Neural cell (in vitro differentiated cells): Measurements from ENCODE around the gene MOB2. TPM values are rescaled to one million over a fixed set of nuclear protein-coding genes. Genes with fewer than 3 reads are reported as not detected.

Experiments
- H2AFZ ChIP-seq: fragments of 200-600, 300-800 bp; sonication (generic), shearing (Covaris generic); 2 replicates; pipeline ENCODE4 v1.6.0; 2014; ENCODE audit warnings: low read depth, mild to moderate bottlenecking, antibody characterized with exemption, low read length, moderate library complexity
- H3F3A ChIP-seq: fragments of 200-600 bp; shearing (Covaris generic); 2 replicates; pipeline ENCODE4 v1.6.1; 2016; ENCODE audit warnings: mild to moderate bottlenecking, moderate library complexity, mixed read lengths, antibody characterized with exemption, low read length; ENCODE audit not compliant: insufficient read depth, poor library complexity, severe bottlenecking
- H3K27ac ChIP-seq: fragments of 200-600, 300-800 bp; sonication (generic), shearing (Covaris generic); 2 replicates; pipeline ENCODE4 v1.5.1; 2014; ENCODE audit warnings: mild to moderate bottlenecking, low read length, moderate library complexity
- H3K27me3 ChIP-seq: fragments of 300-800, 200-600 bp; sonication (generic), shearing (Covaris generic); 2 replicates; pipeline ENCODE4 v1.6.0; 2014; ENCODE audit warnings: mild to moderate bottlenecking, low read depth, low read length, moderate library complexity; ENCODE audit not compliant: insufficient read depth
- H3K36me3 ChIP-seq: fragments of 300-800, 200-600 bp; sonication (generic), shearing (Covaris generic); 2 replicates; pipeline ENCODE4 v1.5.1; 2014; ENCODE audit warnings: mild to moderate bottlenecking, antibody characterized with exemption, low read length, moderate library complexity; ENCODE audit not compliant: insufficient read depth
- H3K4me2 ChIP-seq: fragments of 300-800, 200-600 bp; sonication (generic), shearing (Covaris generic); 2 replicates; pipeline ENCODE4 v1.6.0; 2014; ENCODE audit warnings: mild to moderate bottlenecking, low read length
- H3K4me3 ChIP-seq: fragments of 300-800, 200-600 bp; sonication (generic), shearing (Covaris generic); 2 replicates; pipeline ENCODE4 v1.5.1; 2014; ENCODE audit warnings: mild to moderate bottlenecking, low read length, moderate library complexity
- H3K79me2 ChIP-seq: fragments of 200-600 bp; shearing (Covaris generic); replicated peaks from 2 replicates; pipeline ENCODE4 v1.6.0; 2014; ENCODE audit warnings: mild to moderate bottlenecking, low read length, moderate library complexity; ENCODE audit not compliant: insufficient read depth
- H3K9ac ChIP-seq: fragments of 300-800, 200-600 bp; sonication (generic), shearing (Covaris generic); 2 replicates; pipeline ENCODE4 v1.6.1; 2016; ENCODE audit warnings: mild to moderate bottlenecking, low read length, mixed read lengths
- H3K9me2 ChIP-seq: fragments of 200-600 bp; shearing (Covaris generic); 2 replicates; pipeline ENCODE4 v1.6.1; 2016; ENCODE audit warnings: mild to moderate bottlenecking, low read length, mixed read lengths; ENCODE audit not compliant: insufficient read depth
- H3K9me3 ChIP-seq: fragments of 200-600, 300-800 bp; sonication (generic), shearing (Covaris generic); 2 replicates; pipeline ENCODE4 v1.6.1; 2016; ENCODE audit warnings: mild to moderate bottlenecking, mixed run types, low read length, moderate library complexity, mixed read lengths
- H4K20me1 ChIP-seq: fragments of 200-600 bp; shearing (Covaris generic); 2 replicates; pipeline ENCODE4 v1.6.1; 2016; ENCODE audit warnings: mild to moderate bottlenecking, mixed run types; ENCODE audit not compliant: insufficient read depth
- CTCF ChIP-seq: fragments of 450-650 bp; IDR thresholded peaks from 2 replicates; pipeline ENCODE4 v1.5.1; 2014; ENCODE audit warnings: antibody characterized with exemption, mild to moderate bottlenecking, moderate library complexity; ENCODE audit not compliant: poor library complexity, severe bottlenecking
- EP300 ChIP-seq: fragments of 450-650 bp; conservative IDR thresholded peaks from 2 replicates; pipeline ENCODE4 v1.6.1; 2014; ENCODE audit warnings: antibody characterized with exemption, mild to moderate bottlenecking, moderate library complexity; ENCODE audit not compliant: poor library complexity, severe bottlenecking
- EZH2 ChIP-seq: fragments of 200-600, 300-800 bp; shearing (Covaris generic), sonication (generic); IDR thresholded peaks from 2 replicates; pipeline ENCODE4 v1.6.1; 2014; ENCODE audit warnings: antibody characterized with exemption, low read length, borderline replicate concordance, mild to moderate bottlenecking; ENCODE audit not compliant: insufficient read depth, poor library complexity, severe bottlenecking
- MXI1 ChIP-seq: fragments of 450-650 bp; conservative IDR thresholded peaks from 2 replicates; pipeline ENCODE4 v1.6.1; 2014; ENCODE audit warnings: antibody characterized with exemption, mild to moderate bottlenecking; ENCODE audit not compliant: poor library complexity, severe bottlenecking
- POLR2AphosphoS5 ChIP-seq: IDR thresholded peaks from 2 replicates; pipeline ENCODE4 v1.6.1; 2012
- RAD21 ChIP-seq: fragments of 450-650 bp; conservative IDR thresholded peaks from 2 replicates; pipeline ENCODE4 v1.6.1; 2014; ENCODE audit warnings: antibody characterized with exemption, mild to moderate bottlenecking, moderate library complexity
- REST ChIP-seq: IDR thresholded peaks from 2 replicates; pipeline ENCODE4 v1.6.1; 2012; ENCODE audit warnings: borderline replicate concordance
- SMC3 ChIP-seq: fragments of 450-650 bp; conservative IDR thresholded peaks from 2 replicates; pipeline ENCODE4 v1.6.1; 2014; ENCODE audit warnings: antibody characterized with exemption, mild to moderate bottlenecking, moderate library complexity; ENCODE audit not compliant: poor library complexity
- TAF1 ChIP-seq: IDR thresholded peaks from 2 replicates; pipeline ENCODE4 v1.6.1; 2012; ENCODE audit warnings: low read depth
- polyA plus RNA-seq: library from polyadenylated mRNA; depleted of rRNA; stranded (reverse); fragments of >200 nt; gene quantifications from 2 replicates; pipeline ENCODE4 v1.2.3, GENCODE V29; 2014

The MOB2 gene
- polyA plus RNA-seq, 1 donor from 2014 or later = 33.2 TPM

- H3K4me3 ChIP-seq = no peak overlapping the region
- no peaks in the 10 kb centered on the region for H3K79me2 ChIP-seq
- H3K27ac ChIP-seq = no peak overlapping the region
- H3K9me3 ChIP-seq = no peaks in the 10 kb centered on the region
- TF ChIP-seq CTCF = no peak
- TF ChIP-seq RAD21 = no peak
- TF ChIP-seq REST = no peak
- no peak for TF ChIP-seq EZH2
- H4K20me1 ChIP-seq = no peaks in the 10 kb centered on the region
- no peak overlapping the region for H2AFZ ChIP-seq
- no peaks in the 10 kb centered on the region for H3F3A ChIP-seq
- no peaks in the 10 kb centered on the region for H3K9me2 ChIP-seq
- H3K9ac ChIP-seq = no peak overlapping the region
- no peaks in the 10 kb centered on the region for H3K27me3 ChIP-seq
- no peaks in the 10 kb centered on the region for H3K36me3 ChIP-seq
- no peak overlapping the region for H3K4me2 ChIP-seq
Observed at GRCh38 chr11:1484061-1484671, 2.4 kb downstream of the MOB2 start.

- Histone ChIP-seq H3K27ac (no peak overlapping the region), H3K27me3 (no peaks in the 10 kb centered on the region), H3K9me2 (no peaks in the 10 kb centered on the region), H3K4me2 (no peak overlapping the region), H3K9me3 (no peaks in the 10 kb centered on the region), H4K20me1 (no peaks in the 10 kb centered on the region), H3K4me3 (no peak overlapping the region), H3F3A (no peaks in the 10 kb centered on the region), H3K79me2 (no peaks in the 10 kb centered on the region), H3K36me3 (no peaks in the 10 kb centered on the region), H3K9ac (no peak overlapping the region), H2AFZ (no peak overlapping the region)
- no peak for TF ChIP-seq POLR2AphosphoS5
- TF ChIP-seq TAF1 = no peak
- TF ChIP-seq EP300 = no peak
- no peak for TF ChIP-seq MXI1
- no peak for TF ChIP-seq EZH2
- TF ChIP-seq SMC3 = no peak
- TF ChIP-seq RAD21 = no peak
- no peak for TF ChIP-seq REST
- no peak for TF ChIP-seq CTCF
Observed at GRCh38 chr11:1483445-1483961, 3.1 kb downstream of the MOB2 start.
